H1 (cell line): ENCODE results near the gene ANXA6.

ENCODE experiments used
- HDAC2 ChIP-seq, 2 experiments: fragments of 300-600 bp in 1 of 2; sonication (generic) in 1 of 2; IDR thresholded peaks; 2 replicates each; pipeline ENCODE4 v1.6.1; 2011 to 2012; ENCODE audit warnings: low read depth in 2 of 2, low read length in 2 of 2, mild to moderate bottlenecking in 2 of 2, moderate library complexity in 2 of 2, borderline replicate concordance in 1 of 2, inconsistent platforms in 1 of 2
- JUND ChIP-seq: IDR thresholded peaks from 2 replicates; pipeline ENCODE4 v1.6.1; 2011; ENCODE audit warnings: mild to moderate bottlenecking, improper control_type of control experiment, low read length
- KDM5A ChIP-seq: fragments of 200-600 bp; IDR thresholded peaks from 2 replicates; pipeline ENCODE4 v1.7.1; 2012; ENCODE audit warnings: mild to moderate bottlenecking, low read length, inconsistent platforms, mixed read lengths
- POLR2AphosphoS5 ChIP-seq: IDR thresholded peaks from 2 replicates; pipeline ENCODE4 v1.6.1; 2011; ENCODE audit warnings: low read depth, low read length
- TF ChIP-seq, protein P1 (sequence below), 3 experiments: IDR thresholded peaks; 1 replicate in 2 of 3; 2 replicates in 1 of 3; pipeline versions ENCODE4 v1.5.1 to v1.6.1; 2011; ENCODE audit warnings: low read length in 3 of 3, mild to moderate bottlenecking in 3 of 3, inconsistent platforms in 2 of 3, low read depth in 1 of 3, moderate library complexity in 1 of 3; ENCODE audit not compliant: insufficient read depth in 1 of 3; ENCODE audit errors: control extremely low read depth in 1 of 3
- TF ChIP-seq, protein P2 (sequence below): IDR thresholded peaks from 2 replicates; pipeline ENCODE4 v1.6.1; 2011; ENCODE audit warnings: low read depth, mild to moderate bottlenecking, low read length; ENCODE audit not compliant: insufficient read depth

DNA sequence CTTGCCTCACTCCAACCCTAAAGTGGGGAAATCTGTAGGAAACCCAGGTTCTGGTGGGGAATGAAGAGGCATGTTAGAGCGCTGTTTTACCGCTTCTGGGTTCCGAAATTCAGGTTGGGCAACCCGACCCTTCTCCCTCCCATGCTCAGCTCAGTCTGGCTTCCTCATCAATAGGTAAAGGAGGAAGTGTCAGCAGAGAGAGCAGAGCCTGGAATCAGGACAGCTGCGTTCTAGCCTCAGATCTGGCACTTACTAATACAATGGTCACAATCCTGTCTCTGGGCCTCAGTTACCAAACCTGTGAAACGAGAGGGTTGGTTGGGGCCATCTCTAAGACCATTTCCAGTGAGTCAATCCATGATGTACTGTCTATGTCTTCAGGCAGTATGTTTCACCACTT, 60.5 kb downstream of the ANXA6 start:
- no peak for TF ChIP-seq POLR2AphosphoS5
- TF ChIP-seq, protein P1, sequence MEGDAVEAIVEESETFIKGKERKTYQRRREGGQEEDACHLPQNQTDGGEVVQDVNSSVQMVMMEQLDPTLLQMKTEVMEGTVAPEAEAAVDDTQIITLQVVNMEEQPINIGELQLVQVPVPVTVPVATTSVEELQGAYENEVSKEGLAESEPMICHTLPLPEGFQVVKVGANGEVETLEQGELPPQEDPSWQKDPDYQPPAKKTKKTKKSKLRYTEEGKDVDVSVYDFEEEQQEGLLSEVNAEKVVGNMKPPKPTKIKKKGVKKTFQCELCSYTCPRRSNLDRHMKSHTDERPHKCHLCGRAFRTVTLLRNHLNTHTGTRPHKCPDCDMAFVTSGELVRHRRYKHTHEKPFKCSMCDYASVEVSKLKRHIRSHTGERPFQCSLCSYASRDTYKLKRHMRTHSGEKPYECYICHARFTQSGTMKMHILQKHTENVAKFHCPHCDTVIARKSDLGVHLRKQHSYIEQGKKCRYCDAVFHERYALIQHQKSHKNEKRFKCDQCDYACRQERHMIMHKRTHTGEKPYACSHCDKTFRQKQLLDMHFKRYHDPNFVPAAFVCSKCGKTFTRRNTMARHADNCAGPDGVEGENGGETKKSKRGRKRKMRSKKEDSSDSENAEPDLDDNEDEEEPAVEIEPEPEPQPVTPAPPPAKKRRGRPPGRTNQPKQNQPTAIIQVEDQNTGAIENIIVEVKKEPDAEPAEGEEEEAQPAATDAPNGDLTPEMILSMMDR (IDR thresholded peaks at IDR 0.05; ENCODE audit: control extremely low read depth in 1 of 3, insufficient read depth in 1 of 3, low read depth in 1 of 3, low read length in 3 of 3): no peak
- TF ChIP-seq KDM5A: no peak
- TF ChIP-seq JUND: no peak
- no peak for TF ChIP-seq HDAC2 (IDR thresholded peaks at IDR 0.05; ENCODE audit: borderline replicate concordance in 1 of 2, low read depth in 2 of 2, low read length in 2 of 2)
- TF ChIP-seq, protein P2, sequence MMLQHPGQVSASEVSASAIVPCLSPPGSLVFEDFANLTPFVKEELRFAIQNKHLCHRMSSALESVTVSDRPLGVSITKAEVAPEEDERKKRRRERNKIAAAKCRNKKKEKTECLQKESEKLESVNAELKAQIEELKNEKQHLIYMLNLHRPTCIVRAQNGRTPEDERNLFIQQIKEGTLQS: no peak
